Uterus (tissue), 2 donors: ENCODE results near the gene CAPZB.

ENCODE experiments used
- POLR2A ChIP-seq, 2 donors: fragments of 450-650 bp; IDR thresholded peaks; one replicate each; pipeline ENCODE4 v1.6.1; 2016; ENCODE audit warnings: antibody characterized with exemption in 2 of 2, mild to moderate bottlenecking in 1 of 2, moderate library complexity in 1 of 2
- TF ChIP-seq, protein P1 (sequence below), 4 experiments: fragments of 200-600 bp in 2 of 4; fragments of 450-650 bp in 2 of 4; sonication (generic) in 2 of 4; IDR thresholded peaks; one replicate each; pipeline ENCODE4 v1.5.1; 2016 to 2019; ENCODE audit warnings: antibody characterized with exemption in 4 of 4, mild to moderate bottlenecking in 2 of 4, moderate library complexity in 1 of 4

DNA sequence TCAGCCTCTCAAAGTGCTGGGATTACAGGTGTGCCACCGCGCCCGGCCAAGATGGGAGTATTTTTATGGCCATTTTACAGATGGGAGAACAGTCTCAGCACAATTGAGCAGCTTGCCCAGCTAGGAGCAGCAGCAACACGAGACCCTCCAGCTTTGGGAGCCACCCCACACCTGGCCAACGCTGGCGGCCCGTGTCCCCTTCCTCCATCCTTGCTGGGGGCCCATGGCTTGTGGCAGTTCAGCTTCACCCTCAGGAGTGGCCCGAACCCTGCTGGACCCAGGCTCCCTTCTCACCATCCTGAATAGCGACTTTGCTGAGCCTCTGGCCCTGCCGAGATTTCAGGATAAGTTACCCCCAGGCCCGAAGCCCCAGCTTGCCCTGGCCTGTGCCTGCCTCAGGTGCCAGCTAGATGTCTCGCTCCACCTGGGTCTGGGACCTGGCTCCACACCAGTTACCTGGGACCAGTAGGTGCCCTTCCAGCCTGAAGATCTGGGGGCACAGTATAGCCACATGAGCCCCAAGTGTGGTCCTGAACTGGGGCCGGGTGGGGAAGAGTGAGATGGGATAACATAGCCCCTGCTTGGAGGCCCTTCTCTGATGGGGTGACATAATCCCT lies 154.0 kb downstream of the CAPZB start:
- TF ChIP-seq, protein P1, sequence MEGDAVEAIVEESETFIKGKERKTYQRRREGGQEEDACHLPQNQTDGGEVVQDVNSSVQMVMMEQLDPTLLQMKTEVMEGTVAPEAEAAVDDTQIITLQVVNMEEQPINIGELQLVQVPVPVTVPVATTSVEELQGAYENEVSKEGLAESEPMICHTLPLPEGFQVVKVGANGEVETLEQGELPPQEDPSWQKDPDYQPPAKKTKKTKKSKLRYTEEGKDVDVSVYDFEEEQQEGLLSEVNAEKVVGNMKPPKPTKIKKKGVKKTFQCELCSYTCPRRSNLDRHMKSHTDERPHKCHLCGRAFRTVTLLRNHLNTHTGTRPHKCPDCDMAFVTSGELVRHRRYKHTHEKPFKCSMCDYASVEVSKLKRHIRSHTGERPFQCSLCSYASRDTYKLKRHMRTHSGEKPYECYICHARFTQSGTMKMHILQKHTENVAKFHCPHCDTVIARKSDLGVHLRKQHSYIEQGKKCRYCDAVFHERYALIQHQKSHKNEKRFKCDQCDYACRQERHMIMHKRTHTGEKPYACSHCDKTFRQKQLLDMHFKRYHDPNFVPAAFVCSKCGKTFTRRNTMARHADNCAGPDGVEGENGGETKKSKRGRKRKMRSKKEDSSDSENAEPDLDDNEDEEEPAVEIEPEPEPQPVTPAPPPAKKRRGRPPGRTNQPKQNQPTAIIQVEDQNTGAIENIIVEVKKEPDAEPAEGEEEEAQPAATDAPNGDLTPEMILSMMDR (IDR thresholded peaks at IDR 0.05) = no peak
- no peak for TF ChIP-seq POLR2A (IDR thresholded peaks at IDR 0.05)
